GM21515 (cell line): Measurements from ENCODE around the gene GPER1.
"Not testable (repeated sequence)": the region's sequence is repeated elsewhere in the genome, so short reads cannot be mapped to it uniquely, and the experiment has no call there.

ENCODE experiments used
- ATAC-seq: cut with Tn5 transposase; IDR thresholded peaks from one replicate; pipeline ENCODE4 v1.9.1; 2021; ENCODE audit not compliant: unreplicated experiment

Gene GPER1

DNA sequence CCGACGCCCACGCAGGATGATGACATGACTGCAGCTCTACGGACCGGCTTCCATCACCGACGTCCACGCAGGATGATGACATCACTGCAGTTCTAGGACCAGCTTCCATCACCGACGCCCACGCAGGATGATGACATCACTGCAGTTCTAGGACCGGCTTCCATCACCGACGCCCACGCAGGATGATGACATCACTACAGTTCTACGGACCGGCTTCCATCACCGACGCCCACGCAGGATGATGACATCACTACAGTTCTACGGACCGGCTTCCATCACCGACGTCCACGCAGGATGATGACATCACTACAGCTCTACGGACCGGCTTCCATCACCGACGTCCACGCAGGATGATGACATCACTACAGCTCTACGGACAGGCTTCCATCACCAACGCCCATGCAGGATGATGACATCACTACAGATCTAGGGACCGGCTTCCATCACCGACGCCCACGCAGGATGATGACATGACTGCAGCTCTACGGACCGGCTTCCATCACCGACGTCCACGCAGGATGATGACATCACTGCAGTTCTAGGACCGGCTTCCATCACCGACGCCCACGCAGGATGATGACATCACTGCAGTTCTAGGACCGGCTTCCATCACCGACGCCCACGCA, 28.6 kb downstream of the GPER1 start:
- not testable (repeated sequence) for ATAC-seq

GRCh38 chr7:1117321-1117928, 29.5 kb downstream of the GPER1 start:
- no peak for ATAC-seq

DNA sequence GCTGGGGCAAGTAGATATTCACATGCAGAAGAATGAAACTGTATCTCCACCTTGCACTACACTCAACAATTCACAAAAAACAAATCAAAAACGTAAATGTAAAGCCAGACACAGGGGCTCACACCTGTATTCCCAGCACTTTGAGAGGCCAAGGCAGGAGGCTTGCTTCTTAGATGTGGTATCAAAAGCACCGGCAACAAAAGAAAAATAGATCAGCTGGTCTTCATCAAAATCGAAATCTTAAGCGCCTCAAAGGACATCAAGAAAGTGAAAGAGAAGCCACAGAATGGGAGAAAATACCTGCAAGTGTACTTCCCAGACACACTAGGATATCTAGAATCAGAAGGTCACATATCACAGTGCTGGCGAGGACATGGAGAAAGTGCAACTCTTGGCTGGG, 31.3 kb downstream of the GPER1 start:
- ATAC-seq: no peak

DNA sequence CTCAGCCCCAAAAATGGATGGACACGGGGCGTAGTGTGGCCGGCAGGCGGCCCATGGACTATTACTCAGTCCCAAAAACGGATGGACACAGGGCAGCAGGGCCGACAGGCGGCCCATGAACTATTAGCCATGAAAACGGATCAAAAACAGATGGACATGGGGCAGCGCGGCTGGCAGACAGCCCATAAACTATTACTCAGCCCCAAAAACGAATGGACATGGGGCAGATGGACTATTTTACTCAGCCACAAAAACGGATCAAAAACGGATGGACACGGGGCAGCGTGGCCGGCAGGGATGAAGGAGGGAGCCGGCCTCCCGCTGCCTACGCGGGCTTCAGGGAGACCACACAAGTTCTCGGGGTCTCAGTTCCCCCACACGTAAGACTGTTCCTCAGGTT, 32.9 kb downstream of the GPER1 start:
- ATAC-seq: no peak

DNA sequence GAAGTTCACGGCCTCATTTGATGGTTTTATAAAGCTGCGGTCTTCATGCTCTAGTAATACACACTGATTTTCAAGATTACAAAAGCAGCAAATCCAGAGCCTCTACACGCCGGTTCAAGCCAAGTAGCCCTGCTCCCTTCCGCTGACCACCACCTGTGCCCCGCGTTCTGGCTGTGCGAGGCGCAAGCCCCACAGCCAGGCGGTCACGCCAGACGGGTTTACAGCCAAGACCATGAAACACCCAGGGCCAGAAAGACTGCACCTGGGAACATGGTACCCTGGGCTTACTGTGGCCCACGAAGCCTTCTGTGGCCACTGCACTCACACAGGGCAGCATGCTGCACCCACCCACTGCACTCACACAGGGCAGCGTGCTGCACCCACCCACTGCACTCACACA, 33.6 kb downstream of the GPER1 start:
- ATAC-seq: no peak

DNA sequence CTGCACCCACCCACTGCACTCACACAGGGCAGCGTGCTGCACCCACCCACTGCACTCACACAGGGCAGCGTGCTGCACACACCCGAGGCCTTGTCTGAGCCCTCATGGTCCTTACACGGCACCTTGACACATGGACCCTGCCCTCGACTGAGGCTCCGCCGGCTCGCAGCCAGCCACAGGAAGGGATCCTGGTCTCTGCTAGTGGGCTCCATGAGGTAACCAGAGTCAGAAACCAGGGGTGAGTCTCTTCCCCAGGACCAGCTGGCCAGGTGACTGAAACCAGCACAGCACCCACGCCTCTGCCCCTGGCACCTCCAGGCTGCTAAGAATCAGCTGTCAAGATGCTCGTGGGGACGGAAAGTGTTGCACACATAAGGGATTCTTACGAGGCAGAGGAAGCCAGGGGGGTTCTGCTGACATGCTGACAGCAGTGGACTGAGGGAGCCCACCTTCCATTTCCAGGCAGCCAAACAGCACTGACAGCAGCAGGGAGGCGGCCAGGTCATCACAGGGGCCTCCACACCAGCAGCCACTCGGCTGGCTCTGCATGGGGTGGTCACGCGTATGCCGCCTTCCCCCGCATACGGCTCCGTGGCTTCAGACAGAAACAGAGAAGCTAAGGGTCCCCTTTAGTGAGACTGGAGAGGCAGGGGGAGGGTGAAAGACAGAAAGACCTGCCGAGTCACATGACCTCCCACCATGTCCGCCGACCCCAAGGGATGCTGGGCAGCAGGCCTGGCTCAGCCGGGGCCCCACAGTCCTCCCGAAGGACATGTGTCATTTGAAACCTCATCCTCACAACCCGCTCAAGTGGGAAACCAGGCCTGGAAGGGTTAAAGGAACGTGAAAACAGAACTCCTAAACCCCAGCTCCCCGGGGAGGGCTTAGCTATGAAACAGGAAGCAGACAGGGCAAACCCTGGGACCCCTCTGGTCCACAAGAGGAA, 34.2 kb downstream of the GPER1 start:
- ATAC-seq: no peak

GRCh38 chr7:1122832-1123501, 35.1 kb downstream of the GPER1 start:
- no peak for ATAC-seq

- no peak for ATAC-seq
Measured at GRCh38 chr7:1123715-1124114, 35.8 kb downstream of the GPER1 start.

DNA sequence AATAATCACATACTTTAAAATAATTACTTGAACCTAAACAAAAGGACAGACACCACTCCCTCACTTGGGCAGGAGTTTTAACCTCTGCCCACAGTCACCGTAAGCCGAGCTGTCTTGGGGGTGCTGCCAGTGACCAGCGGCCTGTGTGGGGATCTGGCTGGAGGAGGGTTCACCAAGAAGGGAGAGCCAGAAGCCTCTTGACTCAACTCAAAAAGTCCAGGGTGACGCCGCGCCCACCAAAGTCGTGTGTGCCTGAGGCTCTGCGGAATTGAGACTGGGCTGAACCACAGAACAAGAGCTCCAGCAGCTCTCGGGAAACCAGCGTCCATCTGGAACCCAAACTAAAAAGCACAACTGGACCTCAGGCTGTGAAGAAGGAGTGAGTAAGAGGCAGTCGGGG, 36.3 kb downstream of the GPER1 start:
- ATAC-seq: no peak

DNA sequence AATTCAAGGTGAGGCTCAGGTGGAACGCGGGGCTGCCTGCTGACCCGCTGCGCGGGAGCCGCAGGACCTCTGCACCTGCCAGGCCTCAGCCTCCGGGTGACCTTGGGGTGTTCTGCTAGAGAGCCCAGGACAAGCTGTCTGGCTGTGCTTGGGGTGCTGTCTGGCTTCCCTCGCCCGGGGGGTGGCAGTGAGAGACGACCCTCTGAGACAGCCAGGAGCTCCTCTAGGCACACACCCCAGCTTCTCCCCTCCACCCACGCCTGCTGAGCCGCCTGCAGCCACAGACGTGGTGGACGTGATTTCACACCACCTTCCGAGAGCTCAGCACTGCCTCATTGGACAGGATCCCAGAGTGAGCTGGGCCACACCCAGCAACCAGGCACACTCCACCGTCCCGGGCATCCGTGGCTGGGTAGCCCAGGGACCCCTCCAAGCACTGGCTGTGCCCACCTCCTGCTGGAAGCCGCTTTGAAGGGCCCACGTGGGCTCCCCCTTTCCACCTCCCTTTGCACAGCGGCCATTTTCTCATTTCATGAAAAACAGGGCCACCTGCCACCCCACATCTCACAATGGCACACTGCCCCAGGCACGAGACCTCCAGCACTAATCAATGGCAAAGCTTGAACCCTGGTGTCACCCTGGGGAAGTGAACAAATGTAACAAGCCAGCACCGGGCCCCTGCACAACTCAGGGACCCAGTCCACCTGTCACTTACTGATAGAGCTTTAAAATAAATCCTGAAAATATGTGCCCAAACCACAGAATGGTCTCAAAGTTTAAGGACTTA, 37.1 kb downstream of the GPER1 start:
- ATAC-seq: no peak

- no peak for ATAC-seq
Measured at GRCh38 chr7:1125603-1125969, 37.7 kb downstream of the GPER1 start.

DNA sequence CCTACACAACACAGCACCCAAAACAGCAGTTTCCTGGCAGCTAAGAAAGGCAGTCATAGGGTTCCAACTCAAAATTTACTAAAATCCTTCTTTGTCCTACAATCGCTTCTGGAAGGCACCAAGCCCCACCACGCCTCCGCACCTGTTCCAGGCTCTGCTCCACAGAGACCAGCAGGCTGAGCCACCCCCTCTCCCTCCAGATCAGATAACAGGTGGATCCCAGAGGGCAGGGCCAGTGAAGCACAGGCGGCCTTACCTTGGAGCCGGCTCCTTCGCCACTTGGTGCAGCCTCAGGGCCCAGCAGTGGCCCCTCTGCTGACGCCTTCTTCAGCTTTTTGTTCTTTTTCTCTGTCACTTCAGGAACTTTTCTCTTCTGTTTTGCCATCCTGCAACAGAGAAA, 39.1 kb downstream of the GPER1 start:
- no peak for ATAC-seq

DNA sequence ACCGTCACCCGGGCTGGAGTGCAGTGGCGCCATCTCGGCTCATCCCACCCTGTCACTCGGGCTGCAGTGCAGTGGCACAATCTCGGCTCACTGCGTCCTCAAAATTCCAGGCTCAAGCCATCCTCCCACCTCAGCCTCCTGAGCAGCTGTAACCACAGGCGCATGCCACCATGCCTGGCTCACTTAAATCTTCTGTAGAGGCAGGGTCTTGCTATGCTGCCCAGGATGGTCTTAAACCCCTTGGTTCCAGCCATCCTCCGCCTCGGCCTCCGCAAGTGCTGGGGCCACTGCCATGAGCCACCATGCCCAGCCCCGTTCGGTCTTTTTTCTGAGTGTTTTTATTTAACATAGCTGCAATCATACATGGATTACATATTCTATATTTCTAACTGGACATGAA, 41.5 kb downstream of the GPER1 start:
- ATAC-seq: no peak

- ATAC-seq: no peak
Measured at GRCh38 chr7:1130021-1130990, 42.4 kb downstream of the GPER1 start.

GRCh38 chr7:1131471-1132265, 43.8 kb downstream of the GPER1 start:
- no peak for ATAC-seq

- no peak for ATAC-seq
Measured at GRCh38 chr7:1134951-1135350, 47.0 kb downstream of the GPER1 start.

DNA sequence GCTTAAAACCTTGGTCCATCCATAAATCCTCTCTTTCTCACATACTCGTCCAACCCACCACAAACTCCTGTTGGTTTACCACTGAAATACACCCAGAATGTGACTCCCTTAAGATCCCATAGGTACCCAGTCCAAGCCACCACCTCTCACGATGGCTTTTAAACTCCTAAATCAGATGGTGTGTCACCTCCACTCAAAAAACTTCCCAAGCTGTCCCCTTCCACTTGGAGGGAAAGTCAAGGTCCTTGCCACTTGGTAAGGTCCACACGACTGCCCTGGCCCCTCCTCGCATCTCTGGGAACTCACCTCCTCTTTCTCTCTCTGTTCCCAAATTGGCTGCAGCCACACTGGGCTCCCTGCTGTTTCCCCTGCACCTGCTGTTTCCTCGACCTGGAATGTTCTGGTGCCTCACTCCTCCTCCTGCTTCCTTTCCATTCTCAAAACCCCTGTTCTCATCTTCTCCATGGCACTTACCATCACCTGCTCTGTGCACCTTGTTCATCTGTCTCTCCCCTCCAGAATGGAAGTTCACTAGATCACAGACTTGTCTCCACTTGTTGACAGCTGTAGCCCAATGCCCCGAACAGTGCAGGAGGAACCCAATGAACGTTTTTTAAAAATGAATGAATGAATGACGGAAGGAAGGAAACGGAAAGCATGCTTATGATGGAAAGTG, 49.1 kb downstream of the GPER1 start:
- ATAC-seq: no peak

- ATAC-seq: peak; percentile 63
Measured at GRCh38 chr7:1137517-1138167, 49.7 kb downstream of the GPER1 start.
